ENCODE data around the gene RBM39.

GRCh38 chr20:35791097-35791496 lies 49.0 kb upstream of the RBM39 start:
- TF ChIP-seq POLR2AphosphoS5 (IDR thresholded peaks at IDR 0.05; ENCODE audit: low read depth, low read length) = no peak
- TF ChIP-seq TAF1 (IDR thresholded peaks at IDR 0.05; ENCODE audit: borderline replicate concordance, insufficient read depth, low read length) = no peak

Data from PFSK-1 (cell line).